HG02678 (cell line): Measurements from ENCODE around the gene ST6GALNAC5.
"Not testable (repeated sequence)": the region's sequence is repeated elsewhere in the genome, so short reads cannot be mapped to it uniquely, and the experiment has no call there.

Experiments
- ATAC-seq: cut with Tn5 transposase; IDR thresholded peaks from one replicate; pipeline ENCODE4 v1.9.1; 2021; ENCODE audit warnings: mild to moderate bottlenecking, moderate library complexity; ENCODE audit not compliant: unreplicated experiment

ST6GALNAC5 gene

DNA sequence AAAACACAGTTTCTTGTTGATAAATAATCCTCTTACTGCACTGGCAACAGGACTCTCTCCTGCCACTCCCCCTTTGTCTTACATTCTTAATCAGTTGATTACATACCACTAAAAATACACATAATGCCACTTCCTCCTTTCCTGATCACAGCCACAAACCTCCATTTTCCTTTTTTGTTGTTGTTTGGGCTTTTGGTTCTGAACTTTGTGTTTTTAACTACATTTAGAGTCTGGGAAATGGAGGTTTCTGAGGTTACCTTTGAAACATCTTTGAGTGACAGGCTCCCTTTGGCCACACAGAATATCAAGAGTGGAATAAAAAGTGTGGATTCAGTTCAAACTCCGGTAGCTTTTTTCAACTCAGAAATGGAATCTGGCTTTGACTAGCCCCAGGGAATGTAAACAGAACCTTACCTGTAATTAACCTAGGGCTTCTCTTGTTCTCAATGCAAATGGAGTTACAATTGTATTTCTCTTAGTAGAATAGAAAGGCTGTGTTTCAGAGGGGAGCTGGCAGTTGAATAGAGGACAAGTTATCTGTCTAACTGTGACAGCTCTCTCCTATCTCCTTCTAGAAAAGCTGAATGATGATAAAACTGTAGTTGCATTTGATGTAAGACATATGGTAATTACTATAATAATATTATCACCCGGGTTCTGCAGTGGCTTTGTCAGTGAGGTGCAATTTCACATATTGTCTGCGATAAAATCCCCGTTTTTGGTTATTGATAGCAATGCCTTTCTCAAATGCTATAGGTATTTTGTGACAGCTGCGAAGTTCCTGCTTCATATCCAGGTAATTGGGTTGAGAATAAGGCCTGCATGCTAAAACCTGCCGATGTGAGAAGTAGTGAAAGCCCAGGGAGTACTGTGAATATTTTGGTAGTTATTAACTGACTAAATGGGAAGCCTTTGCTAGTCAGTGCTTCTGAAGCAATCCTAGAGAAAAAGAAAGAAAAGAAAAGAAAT, 66.9 kb downstream of the ST6GALNAC5 start:
- ATAC-seq = no peak

DNA sequence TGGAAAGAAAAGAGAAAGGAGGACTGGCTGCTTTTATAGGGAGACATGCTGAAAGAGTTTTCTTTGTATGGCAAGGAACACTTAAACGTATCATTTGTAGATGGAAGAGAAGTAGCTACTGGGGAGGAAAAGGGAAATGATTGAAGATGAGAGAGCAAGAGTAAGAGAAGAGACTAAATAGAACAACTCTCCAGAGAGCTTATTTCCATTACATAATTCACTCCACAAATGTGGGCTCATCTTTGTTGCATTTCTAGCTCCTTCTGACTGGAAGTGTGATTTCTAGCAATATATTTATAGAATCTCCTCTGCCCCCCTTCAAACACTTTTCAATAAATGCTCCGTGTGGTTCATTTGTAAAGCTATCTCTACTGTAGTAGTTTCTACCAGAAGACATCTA, 71.0 kb downstream of the ST6GALNAC5 start:
- no peak for ATAC-seq

DNA sequence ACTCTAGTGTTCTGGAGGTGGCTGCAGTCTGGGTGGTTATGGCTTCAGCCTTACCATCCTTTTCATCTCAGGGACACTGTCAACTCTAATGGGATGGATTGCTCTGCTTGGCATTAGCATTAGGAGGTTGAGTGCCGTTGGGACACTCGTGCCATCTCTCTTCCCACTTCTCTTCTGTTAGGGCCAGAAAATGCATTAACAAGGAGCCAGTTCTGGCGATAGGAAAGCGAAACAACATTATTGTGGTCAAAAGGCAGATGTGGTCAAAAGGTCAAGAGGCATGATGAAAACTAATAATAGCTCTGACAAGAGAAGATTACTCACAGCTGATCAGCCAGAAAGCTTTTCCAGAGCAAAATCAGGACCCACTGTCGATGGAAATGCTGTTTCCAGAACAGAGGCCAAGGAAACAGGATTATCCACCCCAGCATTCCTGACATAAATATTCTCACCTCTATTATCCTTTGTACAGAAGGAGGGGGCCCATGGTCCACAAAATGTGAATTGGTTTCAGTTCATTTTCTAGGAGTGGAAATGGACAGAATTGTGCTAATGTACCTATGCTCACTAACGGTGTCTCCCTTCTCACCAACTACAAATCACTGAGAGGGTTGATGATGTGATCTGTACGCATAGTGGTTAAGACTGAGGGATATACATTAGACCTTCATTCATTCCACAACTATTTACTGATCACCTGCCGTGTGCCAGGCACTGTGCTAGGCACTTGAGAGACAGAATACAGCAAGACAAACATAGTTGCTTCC, 72.0 kb downstream of the ST6GALNAC5 start:
- ATAC-seq = no peak

DNA sequence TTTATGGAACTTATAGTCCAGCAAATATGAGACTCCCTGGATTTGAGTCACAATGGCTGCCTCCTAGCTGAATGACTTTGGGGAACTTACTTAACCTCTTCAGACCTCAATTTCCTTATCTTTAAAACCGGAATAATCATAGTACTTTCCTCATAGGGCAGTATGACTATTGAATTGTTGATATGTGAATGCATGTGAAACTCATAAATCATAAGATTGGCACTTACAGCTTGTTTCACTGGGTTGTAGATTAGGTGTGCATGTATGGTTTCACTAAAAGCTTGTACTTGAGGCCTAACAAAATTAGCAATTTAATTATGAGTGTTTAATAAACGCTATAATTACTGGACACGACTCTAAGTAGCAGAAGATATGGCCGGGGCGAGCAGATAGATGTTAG, 72.5 kb downstream of the ST6GALNAC5 start:
- no peak for ATAC-seq

DNA sequence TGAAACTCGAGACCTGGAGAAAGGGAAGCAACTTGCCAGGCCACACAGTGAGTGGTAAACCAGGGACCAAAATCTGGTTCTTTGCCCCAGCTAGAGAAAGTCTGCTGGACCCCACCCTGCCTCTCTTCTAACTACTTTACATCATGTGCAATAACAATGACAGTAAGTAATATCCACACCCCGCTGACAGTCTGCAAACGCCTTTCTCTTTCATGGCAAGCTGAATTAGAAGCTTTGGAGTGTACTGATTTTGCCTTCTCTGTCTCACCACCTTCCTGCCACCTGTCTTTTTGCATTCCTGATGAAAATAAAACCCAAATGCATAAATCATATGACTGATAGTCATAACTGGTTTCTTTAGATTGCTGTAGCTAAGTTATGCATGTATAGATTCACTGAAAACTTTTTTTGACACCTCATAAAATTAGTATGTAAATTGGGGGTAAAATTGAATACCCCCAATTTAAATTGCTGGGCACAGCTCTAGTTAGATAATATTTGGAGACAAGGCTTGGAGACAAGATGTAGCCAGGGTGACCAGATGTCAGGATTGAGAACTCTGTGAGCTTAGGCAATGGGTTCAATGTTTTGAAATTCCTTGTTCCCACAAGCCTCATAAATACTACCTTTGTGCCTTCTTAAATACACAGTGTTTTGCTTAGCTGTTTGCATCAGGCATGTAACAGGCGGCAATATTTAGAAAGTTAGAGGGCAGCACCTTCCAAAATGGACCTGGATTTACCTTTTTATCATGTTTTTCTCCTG, 73.5 kb downstream of the ST6GALNAC5 start:
- ATAC-seq = no peak

DNA sequence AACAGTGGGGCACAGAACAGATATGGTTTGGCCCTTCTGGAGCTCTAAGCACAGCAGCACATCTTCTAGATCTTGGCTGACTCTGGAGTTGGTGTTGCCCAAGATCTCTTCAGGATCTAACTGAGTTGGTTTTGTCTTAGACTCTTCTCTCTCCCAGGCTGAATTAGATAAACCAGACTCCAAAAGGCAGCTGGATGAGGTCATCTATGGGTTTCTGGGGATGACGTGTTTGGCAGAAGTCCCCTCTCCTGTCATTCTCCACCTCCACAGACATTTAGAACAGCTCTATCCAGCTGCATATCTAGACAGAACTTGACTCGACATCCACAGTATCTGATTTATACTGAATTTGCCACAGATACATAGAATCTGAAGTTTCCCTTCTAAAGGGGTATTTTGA, 75.3 kb downstream of the ST6GALNAC5 start:
- no peak for ATAC-seq

DNA sequence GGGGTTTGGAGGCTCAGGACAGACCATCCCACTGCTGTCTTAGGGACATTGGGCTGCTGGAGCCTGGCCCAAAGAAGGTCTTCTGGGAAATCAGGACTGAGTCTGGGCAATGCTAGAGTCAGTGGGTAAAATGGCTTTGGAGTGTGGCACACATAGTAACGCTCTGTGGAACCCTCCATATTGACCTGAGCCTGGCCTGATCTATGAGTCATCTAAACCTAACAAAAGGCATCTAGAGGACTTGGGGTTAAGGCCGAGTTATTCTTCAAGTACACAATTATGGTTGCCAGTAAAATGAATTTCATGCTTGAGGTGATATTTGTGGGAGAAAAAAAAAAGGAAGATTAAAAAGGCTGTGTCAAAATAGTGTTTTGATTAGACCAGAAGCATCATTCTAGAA, 77.7 kb downstream of the ST6GALNAC5 start:
- no peak for ATAC-seq

DNA sequence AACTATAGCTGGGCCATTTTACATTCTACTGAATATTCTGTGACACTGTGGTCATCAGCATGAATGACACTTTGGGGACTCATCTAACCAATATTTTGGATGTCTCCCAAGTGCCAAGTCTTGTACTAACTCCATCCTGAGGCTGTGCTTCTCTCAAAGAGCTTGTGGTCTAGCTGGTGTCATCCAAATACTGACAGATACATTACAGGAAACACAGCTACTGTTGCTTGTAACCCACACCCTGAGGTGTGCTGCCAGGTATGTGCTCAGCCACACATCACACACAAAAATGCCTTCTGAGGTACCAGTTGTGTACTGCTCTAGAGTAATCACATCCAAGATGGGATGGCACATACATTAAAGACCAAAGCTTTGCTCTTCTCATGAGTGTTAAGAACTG, 81.6 kb downstream of the ST6GALNAC5 start:
- ATAC-seq = no peak

DNA sequence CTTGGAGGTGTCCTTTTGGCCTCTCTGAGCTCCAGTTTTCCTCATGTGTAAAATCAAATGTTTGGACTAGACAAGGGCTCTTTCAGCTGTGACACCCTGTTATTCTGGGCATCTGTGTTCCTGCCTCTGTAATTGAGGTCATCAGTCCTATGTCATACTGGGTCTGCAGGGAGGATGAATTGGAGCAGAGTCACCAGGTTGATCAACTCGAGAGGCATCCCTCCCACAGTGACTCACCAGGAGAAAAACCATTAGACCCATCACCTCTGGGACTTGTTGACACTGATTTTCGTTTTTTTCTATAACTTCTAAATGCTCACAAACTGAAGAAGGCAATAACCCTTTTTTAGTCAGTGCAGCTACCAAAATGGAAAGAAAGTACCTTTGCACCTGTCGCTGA, 82.2 kb downstream of the ST6GALNAC5 start:
- ATAC-seq = no peak

DNA sequence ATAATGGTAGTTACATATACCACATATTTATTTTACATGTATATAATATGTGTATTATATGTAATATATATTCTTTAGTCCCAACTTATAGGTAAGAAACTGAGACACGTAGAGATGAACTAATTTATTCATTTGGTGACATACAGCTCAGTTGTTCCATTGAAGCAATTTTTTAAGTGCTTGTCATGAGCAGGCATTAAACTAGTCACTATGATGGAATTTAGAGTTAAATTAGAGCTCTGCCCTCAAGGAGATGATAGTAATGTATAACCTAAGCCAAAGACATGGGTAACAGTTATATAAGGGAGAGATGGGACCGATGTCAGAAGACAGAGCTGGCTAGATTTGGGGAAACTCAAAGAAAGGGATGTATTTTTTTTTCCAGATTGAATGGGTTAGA, 83.0 kb downstream of the ST6GALNAC5 start:
- ATAC-seq = no peak

DNA sequence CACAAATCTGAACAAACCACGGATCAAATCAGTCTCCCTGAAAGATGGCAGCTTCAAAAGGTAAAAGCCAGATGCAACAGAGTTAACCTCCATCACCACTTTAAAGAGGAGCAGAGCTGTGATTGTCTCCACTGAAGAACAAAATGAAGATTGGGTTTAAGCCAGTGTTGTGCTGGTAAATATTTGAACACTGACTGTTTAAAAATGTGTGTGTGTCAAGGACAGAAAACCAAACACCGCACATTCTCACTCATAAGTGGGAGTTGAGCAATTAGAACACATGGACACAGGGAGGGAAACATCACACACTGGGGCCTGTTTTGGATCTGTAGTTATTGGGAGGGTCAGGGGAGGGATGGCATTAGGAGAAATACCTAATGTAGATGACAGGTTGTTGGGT, 83.9 kb downstream of the ST6GALNAC5 start:
- ATAC-seq = no peak

DNA sequence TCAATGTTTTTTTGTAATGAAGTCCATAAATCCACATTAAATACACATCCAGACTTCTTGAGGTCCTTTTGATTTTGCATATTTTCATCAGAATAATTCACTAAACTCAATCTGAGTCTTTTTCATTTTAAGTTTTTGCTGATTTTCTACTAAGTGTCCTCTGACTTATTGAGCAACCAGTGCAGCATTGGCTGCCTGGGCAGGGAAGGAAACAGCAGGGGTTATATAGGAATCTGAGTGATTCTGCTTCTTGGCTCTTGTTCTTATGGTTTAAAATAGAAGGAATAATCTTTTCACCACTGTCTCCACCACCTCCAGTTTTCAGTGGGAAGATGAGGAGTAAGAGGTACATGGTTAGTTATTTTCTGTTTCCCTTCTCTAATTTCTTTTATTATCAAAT, 88.4 kb downstream of the ST6GALNAC5 start:
- no peak for ATAC-seq

DNA sequence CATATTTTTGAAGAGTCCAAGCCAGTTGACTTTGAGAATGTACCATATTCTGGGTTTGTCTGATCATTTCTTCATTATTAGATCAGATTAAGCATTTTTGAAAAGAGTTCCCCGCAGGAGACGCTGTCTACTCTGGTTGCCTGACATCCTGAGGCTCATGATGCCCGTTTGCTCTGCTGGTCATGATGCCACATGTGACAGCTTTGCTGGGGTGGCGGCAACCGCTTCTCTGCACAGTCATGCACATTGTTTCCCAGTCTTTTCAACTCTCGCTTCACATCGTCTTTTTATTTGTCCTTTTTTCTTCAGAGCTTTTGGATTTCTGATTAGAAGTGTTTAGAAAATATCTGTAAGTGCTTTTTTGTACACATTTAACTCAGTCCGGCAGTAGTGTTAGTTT, 90.7 kb downstream of the ST6GALNAC5 start:
- ATAC-seq = no peak

DNA sequence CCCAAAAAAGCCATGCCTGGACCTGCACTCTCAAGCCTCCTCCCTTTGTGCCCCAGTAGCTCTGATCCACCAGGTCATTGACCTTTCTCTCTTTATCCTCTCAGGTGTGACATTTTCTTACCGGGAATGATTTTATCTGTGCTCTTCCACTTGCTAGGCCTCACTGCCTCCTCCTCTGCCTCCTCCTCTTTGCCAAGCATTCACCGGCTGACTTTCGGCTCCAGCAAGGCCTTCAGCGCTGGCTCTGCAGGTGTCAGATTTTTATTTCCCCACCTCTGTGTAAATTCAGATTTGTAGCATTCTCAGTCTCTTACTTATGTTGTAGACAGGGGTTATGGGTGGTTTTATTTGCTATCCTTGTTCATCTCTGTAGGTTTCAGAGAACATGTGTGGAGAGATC, 91.5 kb downstream of the ST6GALNAC5 start:
- no peak for ATAC-seq

DNA sequence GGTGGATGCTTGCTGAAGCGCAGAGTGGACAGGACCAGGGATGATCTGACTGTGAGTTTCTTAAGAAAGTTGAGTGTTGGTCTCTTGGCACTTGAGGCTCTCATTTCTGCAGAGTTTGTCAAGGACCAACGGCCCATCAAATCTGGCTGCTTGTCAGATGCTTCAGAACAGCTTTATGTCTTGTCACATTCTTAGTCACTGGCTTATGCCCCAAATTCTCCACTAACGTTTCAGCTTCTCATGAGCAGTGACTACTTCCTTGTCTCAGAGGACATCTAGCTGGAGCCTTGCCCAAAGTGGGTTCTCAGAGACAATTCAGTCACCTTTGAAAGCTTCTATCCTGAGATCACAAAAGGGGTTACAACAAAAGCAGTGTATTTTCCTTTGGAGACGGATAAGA, 92.3 kb downstream of the ST6GALNAC5 start:
- no peak for ATAC-seq

DNA sequence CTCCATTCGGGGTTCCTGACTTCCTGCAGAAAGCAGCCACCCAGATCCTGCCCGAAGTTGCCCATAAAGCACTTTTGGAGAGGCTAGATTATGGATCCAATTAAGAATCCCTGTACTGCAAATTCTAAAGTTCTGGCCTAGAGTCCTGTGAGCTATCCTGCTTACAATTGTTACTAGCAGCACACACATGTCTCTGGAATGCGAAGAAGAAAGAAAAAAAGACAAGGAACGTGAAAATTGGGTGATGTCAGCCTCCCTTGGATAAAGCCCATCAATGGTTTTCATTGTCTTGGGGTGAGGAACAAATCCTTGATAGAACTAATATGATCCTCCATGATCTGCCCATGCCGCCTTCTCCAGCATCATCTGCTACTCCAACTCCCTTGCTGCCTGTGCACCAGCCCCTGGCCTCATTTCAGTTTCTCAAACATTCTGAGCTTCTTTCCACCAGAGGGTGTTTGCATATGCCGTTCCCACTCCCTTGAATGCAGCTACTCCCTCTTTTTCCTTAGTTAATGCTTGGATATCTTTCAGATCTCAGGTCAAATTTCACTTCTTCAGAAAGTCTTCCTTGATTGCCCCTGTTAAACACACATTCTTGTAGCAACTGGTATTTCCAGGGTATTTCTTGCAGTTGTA, 94.0 kb downstream of the ST6GALNAC5 start:
- ATAC-seq = no peak

DNA sequence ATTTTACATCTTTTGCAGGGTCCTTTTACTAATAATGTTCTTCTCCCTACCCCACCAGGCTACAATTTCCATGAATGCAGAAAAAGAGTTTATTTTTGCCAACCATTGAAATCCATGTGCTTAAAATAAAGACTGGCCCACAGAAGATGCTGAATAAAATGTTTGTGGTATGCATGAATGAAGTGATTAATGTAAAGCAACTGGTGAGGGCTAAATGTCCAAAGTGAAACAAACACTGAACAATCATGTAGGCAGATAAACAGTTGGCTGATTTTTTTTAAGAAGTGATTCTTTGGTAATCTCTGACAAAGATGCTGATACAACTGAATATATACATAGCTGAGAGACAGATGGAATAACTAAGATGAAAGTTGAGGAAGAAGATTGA, 94.5 kb downstream of the ST6GALNAC5 start:
- ATAC-seq = no peak

DNA sequence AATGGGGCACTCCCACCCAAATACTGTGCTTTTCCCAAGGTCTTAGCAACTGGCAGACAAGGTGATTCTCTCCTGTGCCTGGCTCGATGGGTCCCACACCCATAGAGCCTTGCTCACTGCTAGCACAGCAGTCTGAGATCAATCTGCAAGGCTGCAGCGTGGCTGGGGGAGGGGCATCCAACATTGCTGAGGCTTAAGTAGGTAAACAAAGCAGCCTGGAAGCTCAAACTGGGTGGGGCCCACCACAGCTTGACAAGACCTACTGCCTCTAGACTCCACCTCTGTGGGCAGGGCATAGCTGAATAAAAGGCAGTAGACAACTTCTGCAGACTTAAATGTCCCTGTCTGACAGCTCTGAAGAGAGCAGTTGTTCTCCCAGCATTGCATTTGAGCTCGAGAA, 114.0 kb downstream of the ST6GALNAC5 start:
- not testable (repeated sequence) for ATAC-seq

DNA sequence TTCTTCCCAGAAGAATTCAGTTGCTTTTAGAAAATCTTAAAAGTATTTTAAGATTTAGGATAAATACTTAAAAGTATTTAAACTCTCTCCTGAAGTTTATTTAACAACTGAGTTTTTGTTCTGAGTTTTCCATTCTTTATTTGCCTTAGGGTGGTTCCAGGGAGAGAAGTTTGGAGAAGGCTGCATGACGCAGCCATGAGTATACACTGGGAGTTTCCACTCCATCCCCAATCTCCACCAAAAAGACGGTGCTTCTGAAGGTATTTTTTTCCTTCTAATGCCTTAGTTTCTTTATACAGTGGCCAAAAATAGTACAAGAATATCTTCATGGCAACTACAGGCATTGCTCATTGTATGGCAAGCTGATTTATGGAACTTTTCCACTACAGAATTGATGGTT, 122.7 kb downstream of the ST6GALNAC5 start:
- no peak for ATAC-seq

DNA sequence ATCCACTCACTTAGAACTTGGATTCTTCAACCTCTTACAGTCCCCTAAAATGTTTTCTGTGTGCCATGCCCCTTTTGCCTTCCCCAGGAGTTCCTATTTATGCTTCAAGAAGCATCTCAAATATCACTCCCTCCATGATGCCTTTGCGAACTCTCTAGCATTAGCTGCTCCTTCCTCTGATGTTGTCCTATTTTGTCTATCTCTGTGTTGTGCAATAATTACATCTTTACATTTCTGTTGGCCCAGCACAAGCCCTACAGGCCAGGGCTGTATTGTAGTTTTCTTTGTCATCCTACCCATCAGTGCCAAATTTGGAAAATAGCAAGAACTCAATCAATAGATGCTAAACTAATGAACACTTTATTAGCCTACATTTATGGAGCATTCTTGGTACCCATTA, 125.8 kb downstream of the ST6GALNAC5 start:
- no peak for ATAC-seq
